HG02763 (cell line): ENCODE measurements around the gene TTC32.
A peak's percentile ranks its signal among the peaks of the same experiment; 100 is the strongest.
"Not testable (repeated sequence)": the region's sequence is repeated elsewhere in the genome, so short reads cannot be mapped to it uniquely, and the experiment has no call there.

Experiments
- ATAC-seq: cut with Tn5 transposase; IDR thresholded peaks from one replicate; pipeline ENCODE4 v1.9.1; 2021; ENCODE audit warnings: mild to moderate bottlenecking, moderate library complexity; ENCODE audit not compliant: unreplicated experiment

Gene TTC32

DNA sequence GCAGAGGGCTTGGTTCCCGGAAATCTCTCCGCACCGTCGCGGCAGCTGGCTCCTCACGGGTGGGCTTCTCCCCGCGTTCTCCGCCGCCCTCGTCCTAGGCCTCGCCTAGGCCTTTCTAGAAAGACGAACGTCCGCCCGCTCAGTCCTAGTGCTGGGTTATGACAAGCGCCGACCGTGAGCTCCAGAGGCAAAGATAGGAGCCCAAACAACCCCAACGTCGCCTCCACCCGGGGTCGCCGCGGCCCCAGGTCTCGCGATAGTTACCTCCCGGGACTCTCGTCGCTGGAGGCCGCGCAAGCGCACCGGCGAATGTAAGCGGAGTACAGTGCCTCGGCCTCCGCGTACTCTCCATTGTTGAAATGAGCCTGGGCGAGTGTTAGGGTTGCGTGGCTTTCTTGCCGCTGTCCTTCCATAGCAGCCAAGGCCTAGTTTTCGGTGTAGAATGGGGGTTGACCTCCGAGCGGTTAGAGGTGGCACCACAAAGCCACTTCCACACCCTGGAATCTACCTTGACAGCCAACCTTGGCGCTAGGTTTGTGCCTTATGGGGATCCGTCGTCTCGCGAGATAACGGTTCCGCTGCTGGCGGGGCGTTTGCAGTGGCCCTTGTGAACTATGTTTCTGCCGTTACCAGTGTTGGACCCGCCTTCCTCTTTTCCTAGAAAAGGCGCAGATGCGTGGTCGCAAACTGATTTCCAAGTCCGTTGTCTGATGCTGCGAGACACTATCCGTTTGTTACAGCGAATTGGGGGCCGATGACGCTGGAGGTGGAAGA, at the start of gene TTC32:
Gene TTC32 (minus strand): TSS at position 542 of the 774 bp plus-strand sequence. CDS start 129 bp downstream, at position 413.
- peak; percentile 88 for ATAC-seq

DNA sequence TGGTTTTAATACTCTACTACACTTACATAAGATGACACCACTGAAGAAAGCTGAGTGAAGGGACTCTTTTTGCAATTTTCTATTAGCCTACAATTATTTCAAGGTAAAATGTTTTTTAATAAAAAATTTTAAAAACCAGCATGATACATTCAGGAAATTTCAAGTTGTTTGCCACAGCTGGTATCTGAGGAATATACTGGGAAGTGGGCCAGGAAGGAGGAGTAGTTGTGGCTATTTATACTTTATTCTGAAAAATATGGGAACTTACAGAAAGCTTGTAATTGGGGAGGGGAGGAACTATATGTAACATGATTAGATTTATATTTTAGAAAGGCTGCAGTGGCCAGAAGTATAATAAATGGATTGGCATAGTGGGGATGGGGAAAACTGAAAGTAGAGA, 47.3 kb upstream of the TTC32 start:
- no peak for ATAC-seq

DNA sequence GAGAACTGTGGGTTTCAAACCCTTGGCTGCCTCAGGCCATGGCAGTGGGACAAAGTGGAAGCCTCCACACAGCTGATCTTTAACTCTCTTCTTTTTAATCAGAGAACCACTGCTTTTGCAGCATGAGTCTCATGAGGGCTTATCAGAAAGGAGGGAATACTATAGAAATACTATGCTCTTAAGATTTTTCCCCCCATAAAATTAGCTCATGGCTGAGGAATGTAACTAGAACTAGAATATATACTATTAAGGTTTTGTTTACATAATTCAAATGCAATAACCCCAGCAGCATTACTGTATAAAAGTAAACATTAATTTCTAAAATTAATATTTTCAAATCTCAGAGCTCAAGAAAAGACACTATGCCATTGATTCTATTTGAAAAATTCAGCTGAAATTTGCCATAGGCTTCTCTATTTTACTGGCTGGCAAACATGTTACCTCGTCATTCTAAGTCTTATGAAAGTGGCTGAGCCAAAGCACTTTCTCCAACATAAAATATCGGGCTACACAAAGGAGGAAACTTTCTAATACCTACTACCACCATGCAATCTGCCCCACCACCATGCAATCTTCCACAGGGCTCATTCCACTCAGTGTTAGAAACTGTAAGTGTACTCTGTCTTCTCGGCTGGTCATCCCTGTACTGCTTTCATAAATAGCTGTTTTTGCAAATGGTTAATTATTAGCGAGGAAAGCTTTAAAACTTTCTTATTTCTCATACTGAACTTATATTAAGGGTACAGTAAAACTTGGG, 45.6 kb upstream of the TTC32 start:
- ATAC-seq, result no peak

DNA sequence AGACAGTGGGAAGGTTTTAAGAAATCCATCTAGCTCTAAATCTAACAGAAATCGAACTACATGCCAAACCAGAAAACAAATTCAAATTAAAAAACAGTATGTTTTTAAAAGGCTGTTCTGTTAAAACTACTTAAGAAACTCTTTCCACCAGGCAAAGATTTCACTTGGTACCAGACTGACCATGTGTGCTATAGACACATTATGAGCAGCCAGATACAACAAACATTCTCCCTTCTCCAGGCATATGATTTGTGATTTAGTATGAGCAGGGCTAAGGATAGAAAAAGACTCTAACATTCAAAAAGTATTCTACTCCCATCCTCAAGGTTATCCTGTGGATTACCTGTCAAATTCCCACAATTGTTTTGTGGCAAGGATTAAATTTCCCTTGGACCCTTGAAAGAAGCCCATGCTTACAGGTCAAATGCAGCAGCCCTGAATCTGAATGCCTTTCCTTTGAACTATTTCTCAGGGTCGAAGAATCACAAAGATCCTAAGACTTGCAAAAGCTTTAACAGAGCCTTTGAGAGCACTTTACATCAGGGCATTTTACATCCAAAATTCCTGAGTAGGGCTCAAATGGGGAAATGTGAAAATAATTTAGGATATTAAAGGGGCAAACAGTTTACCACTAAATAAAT, 42.5 kb upstream of the TTC32 start:
- ATAC-seq, result no peak

DNA sequence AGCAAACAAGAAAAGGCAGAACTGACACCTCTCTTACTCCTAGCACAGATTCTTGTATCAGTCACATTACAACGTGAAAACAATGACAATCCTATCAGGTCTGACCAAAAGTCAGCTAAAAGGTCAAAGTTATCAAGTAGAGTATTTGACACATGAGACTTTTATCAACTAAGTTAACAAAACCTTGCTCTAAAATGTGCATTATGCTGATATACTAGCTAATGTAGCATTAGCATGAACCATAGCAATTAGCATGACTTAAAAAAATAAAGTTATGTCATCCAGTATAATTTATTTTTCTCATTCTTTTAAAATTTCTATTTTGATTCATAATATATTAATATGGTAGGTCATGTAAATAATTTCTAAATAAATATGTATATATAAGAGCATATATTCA, 41.4 kb upstream of the TTC32 start:
- ATAC-seq, result no peak

DNA sequence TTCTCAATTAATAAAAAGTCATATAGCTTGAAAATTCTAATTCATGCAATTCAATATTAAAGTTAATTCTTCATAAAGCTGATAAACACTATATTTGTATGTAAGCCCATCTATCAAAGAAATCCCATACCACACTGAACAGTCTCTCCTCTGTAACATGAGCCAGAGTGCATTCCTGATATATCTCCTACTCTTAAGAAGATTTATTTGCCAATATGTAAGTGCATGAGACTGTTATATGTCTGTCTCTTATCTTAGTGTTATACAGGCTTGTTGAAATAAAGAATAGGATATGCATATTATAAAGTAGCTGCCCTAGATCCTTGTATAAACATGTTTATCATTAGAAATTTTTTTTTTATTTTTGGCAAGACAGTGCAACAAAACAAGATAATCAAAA, 40.4 kb upstream of the TTC32 start:
- no peak for ATAC-seq

DNA sequence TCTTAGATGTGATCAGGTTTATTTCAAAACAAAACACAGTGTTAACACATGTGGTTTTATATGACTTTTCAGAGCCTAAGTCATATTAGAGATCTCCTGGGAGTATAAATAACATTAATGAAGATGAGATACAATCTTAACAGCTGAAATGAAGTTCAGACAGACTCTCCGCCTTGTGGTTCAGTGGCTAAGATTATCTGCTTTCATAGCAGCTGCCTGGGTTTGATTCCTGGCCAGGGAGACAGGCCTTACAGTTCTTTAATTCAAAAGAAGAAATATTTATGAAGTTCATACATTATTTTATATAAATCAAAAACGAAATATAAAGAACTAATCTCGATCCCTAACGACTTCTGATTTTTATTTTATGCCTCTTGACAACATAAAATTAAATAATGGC, 35.2 kb upstream of the TTC32 start:
- ATAC-seq, result no peak

DNA sequence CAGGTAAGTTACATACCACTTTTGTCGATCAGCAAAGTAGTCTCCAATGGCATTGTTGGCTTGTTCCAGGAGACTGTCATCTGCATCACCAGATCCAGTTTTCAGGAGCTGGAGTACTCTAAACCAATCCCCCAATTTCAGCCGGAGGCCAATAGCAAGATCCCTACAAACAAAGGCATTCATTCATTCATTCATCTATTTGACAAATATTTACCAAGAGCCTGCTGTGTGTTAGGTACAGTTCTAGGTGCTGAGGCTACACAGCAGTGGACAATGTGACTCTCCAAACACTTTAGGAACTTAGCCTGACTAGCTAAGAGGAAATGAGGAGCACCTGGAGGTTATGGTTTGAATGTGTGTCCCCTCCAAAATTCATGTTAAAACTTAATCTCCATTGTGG, 34.4 kb upstream of the TTC32 start:
- no peak for ATAC-seq

DNA sequence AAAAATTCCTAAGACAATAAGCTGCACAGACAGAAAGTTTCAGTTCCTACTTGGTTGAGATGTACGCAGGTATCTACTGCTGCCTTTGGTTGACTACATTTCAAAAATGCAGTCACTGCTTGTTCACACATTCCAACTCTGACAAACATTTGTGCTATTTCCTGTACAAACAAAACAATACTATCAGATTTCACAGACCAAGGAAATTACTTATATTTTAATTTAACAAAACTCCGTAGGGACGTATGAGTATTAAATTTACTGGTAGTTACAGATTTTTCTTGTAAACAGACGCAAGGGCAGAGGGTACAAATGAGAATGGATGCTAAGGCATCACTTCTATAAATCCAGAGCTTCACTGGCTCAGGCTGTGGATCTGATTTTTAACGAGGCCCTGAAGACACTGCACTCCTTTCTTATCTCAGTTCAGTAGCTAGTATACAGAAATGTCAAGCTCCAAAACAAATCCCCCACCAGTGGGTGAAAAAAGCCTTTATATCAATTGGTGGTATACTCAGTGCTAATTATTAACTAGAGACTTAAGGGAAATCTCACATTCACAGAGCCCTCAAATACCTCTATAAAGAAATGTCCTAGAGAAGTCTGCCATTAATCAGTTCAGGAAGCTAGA, 31.7 kb upstream of the TTC32 start:
- no peak for ATAC-seq

DNA sequence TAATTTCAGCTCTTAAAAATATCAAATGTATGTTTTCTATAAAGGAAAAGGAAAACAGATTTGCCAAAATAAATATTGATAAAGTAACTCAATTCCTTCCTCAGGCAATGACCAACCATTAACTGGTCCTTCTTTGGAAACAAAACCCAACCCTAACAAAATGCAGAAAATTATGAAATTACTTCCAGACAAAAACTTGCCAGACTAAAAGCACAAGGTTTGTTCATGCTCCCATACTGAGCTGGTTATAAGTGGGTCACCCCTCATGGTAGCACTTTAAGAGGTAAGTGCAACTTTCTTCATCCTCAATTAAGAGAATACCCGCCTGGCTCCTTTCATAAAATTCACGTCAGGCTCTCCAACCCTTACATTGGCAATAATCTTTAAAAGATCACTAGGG, 31.1 kb upstream of the TTC32 start:
- ATAC-seq, result no peak

DNA sequence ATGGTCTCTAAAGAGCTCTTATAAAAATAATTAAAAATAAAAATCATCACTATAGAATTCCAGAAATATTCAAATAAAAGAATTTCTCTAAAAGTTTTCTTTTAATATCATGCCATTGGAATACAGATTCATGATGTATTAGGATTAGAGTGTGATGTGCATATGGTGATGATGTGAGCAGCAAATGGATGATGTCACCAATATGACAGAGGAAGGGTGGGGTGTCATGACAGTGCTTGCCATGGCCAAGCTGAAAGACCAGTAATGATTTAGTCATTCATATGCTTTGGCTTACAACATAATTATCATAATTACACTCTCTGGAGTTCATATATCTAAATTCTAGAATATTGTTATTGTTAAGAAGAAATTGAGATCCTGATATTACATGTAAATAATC, 27.4 kb upstream of the TTC32 start:
- no peak for ATAC-seq

DNA sequence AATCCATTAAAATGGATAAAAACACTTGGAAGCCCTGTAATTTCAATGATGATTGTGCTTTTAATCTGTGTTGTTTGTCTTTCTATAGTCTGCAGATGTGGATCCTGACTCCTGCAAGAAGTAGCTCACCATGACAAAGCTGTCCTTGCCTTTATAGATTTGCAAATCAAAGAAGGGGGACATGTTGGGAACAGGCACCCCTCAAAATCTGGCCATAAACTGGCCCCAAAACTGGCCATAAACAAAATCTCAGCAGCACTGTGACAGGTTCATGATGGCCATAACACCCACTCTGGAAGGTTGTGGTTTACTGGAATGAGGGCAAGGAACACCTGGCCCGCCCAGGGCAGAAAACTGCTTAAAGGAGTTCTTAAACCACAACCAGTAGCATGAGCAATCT, 26.0 kb upstream of the TTC32 start:
- ATAC-seq, result not testable (repeated sequence)

DNA sequence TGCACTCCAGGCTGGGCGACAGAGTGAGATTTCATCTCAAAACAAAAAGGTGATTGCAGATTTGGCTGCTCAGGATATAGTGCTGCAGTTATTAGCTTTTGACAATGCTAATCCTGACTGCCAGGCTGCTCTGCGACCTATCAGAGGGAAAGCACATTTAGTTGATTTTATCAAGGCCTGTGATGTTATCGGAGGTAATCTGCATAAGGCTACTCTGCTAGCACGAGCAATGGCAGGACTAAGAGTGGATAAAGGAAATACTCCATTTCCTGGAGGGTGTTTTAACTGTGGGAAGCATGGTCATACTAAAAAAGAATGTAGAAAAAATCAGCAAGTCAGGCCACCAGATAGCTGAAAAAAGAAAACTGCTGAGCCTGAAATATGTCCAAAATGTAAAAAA, 22.7 kb upstream of the TTC32 start:
- not testable (repeated sequence) for ATAC-seq

DNA sequence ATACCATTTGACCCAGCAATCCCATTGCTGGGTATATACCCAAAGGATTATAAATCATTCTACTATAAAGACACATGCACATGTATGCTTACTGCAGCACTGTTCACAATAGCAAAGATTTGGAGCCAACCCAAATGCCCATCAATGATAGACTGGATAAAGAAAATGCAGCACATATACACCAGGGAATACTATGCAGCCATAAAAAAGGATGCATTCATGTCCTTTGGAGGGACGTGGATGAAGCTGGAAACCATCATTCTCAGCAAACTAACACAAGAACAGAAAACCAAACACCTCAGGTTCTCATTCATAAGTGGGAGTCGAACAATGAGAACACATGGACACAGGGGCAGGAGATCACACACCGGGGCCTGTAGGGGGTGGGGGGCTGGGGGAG, 20.4 kb upstream of the TTC32 start:
- ATAC-seq, result not testable (repeated sequence)

DNA sequence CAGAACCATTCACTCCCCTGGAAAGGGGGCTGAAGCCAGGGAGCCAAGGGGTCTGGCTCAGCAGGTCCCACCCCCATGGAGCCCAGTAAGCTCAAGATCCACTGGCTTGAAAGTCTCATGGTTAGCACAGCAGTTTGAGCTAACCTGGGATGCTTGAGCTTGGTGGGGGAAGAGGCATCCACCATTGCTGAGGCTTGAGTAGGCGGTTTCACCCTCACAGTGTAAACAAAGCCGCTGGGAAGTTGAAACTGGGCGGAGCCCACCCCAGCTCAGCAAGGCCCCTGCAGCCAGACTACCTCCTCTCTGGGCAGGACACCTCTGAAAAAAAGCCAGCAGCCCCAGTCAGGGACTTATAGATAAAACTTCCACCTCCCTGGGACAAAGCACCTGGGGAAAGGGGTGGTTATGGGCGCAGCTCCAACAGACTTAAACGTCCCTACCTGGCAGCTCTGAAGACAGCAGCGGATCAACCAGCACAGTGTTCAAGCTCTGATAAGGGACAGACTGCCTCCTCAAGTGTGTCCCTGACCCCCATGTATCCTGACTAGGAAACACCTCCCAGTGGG, 14.7 kb upstream of the TTC32 start:
- ATAC-seq, result no peak

DNA sequence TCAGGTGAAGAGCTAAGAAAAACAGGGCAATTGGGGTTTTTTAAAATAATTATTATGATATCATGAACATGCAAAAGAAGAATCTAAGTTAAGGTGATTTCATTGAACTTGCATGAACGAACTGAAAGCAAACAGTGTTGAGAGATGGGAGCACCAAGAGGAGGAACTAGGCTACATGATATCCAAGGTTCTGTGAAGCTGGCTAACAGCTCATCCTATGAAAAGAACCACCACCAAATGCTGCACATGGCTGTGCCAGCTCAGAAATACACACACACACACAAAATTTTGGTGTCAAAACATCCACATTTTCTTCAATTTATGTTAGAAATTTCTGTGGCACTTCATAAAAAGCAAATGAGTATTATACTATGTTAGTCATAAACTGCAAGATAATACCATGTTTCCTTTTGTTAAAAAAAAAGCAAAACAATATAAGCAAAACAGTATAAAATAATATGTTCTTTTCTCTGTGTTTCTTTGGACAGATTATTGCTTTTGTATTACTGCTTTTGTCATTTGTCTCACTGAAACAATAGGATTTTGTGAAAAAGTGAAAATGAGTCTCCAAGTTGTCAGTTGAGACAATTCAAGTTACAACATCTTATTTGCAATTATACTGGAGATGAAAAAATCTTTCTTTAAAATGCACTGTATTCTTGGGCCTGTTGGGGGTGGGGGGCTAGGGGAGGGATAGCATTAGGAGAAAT, 12.6 kb upstream of the TTC32 start:
- ATAC-seq, result no peak

DNA sequence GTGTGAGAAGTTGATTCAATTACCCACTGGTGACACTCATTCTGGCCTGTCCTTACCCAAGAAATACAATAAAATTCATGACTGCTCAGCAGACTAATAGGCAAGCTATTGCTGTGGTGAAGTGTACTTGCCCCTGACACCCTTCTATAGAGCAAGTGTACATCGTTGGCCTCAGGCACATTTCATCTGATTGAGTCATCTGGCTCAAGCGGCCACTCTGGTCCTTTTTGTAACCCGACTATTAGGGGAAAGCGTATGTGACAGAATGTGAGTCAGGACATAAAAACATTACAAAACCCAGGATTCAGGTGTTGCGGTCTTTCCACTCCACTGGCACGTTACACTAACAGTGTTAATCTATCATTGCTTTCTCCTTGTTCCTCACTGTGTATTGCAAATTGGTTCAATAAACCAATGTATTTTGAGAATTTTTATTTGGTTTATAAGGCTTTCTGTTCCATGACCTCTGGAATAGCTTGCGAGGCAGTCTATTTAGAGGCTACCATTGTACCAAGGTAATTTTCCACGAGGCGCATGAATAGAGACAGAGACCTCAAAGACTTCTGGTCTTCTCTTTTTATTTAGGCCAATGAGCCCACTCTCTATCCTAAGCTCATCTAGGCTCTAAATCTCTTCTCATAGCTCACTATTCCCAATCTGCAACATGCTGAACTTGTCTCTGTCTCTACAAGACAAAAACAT, 10.2 kb upstream of the TTC32 start:
- no peak for ATAC-seq

DNA sequence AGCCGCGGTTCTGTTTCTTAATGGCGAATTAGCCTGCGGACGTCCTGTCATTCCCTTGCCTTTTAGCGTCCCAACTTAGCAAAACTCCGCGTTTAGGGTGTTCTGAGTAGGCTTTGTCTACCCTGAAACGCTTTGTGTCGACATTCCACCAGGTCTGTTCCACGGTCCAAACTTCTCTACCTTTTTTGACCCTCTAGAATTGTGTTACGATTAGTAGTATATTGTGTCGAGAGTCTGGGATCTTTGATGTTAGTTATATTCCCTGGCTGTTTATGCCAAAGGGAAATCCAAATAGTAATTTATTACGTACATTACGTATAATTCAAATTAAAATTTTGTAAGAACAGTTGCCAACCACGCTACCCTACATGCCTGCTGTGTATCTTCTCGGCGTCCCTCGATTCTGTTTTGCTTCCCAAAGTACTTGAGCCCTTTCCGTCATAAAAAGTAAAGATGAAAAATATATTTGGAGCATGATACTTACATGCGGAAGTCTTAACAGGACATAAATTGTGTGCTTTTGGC, 495 bp upstream of the TTC32 start:
- ATAC-seq, result peak; percentile 1

DNA sequence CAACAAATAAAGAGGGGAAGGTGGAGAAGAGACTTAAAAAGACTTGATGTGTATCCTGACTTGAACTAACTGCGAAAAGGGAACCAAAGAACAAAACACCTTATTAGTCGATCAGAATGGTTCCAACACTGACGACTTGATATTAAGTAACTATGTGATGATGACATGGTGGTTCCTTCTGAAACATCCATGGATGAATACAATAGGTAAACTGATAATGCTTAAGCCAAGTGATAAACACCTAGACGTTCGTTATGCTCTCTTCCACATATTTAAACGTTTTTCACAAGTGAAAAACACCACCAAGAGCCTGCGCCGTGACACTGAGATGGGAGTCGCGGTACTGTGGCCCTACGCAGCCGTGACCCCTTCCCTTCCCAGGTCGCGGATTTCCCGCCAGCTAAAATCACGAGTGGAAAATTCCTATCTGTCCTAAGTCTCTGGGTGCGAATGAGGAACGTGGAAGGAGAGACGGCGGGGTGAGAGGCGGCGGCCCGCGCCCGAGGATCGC, 797 bp downstream of the TTC32 start:
- ATAC-seq, result no peak
